ENCODE data around the gene BABAM2. TPM values are rescaled to one million over a fixed set of nuclear protein-coding genes. Genes with fewer than 3 reads are reported as not detected.

BABAM2 gene
- total and polyA plus RNA-seq, 11 donors, result 22.2 to 75.1 (median 62.5) TPM

DNA sequence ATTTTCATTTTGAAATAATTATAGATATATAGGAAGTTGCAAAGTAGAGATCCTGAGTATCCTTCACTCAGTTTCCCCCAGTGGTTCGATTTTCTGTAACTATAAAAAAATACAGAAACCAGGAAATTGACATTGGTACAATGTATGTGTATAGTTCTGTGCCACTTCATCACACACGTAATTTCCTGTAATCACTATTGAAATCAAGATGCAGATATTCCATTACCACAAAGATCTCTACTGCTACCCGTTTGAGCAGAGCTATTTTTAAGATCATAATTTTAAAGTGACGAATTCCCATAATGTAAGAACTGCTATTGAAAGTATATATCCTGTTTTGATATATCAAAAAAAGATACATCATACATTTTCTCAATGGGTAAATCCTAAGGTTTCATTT, 142.3 kb downstream of the BABAM2 start:
- TF ChIP-seq, protein P1, sequence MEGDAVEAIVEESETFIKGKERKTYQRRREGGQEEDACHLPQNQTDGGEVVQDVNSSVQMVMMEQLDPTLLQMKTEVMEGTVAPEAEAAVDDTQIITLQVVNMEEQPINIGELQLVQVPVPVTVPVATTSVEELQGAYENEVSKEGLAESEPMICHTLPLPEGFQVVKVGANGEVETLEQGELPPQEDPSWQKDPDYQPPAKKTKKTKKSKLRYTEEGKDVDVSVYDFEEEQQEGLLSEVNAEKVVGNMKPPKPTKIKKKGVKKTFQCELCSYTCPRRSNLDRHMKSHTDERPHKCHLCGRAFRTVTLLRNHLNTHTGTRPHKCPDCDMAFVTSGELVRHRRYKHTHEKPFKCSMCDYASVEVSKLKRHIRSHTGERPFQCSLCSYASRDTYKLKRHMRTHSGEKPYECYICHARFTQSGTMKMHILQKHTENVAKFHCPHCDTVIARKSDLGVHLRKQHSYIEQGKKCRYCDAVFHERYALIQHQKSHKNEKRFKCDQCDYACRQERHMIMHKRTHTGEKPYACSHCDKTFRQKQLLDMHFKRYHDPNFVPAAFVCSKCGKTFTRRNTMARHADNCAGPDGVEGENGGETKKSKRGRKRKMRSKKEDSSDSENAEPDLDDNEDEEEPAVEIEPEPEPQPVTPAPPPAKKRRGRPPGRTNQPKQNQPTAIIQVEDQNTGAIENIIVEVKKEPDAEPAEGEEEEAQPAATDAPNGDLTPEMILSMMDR (IDR thresholded peaks at IDR 0.05), result no peak
- TF ChIP-seq POLR2A (IDR thresholded peaks at IDR 0.05), result no peak
- DNase-seq, result no peak
- Histone ChIP-seq H3K9me3 (no peaks in the 10 kb centered on the region), H3K27ac (no peak overlapping the region), H3K4me1 (peaks cover 0 to 42% (median 16%) of the 10 kb centered on the region in 12 donors), H3K4me3 (no peak overlapping the region), H3K27me3 (no peaks in the 10 kb centered on the region), H3K36me3 (no peaks in the 10 kb centered on the region)
- intact Hi-C loops (cut with DNase I), result loop anchor here in 2 of 10 donors (5.0 kb wide), 1 partner anchor 359 kb away; the partner anchor contains the start of gene FOSL2 (in 2 of the 2)
- ATAC-seq, result no peak
- 74 to 79% (median 76%) methylated on average over 4 of the region's 4 CpGs for WGBS, 4 donors

- TF ChIP-seq, protein P1 (IDR thresholded peaks at IDR 0.05), result no peak
- no peak for TF ChIP-seq POLR2A (IDR thresholded peaks at IDR 0.05)
- no peaks in the 10 kb centered on the region for H3K27me3 ChIP-seq
- no peaks in the 10 kb centered on the region for H3K36me3 ChIP-seq
- 96 to 98% (median 97%) methylated on average over 6 of the region's 6 CpGs for WGBS, 4 donors
- H3K9me3 ChIP-seq, result no peaks in the 10 kb centered on the region
- DNase-seq (no peak), ATAC-seq (no peak)
- H3K4me1 ChIP-seq, result peaks cover 0 to 56% (median 20%) of the 10 kb centered on the region in 12 donors
- no peak overlapping the region for H3K27ac ChIP-seq
- intact Hi-C loops (cut with DNase I), result loop anchor here in 2 of 10 donors (5.0 kb wide), 1 partner anchor 358 kb away; the partner anchor contains the start of gene FOSL2 (in 2 of the 2)
- no peak overlapping the region for H3K4me3 ChIP-seq
Observed at GRCh38 chr2:28034696-28035095, 144.2 kb downstream of the BABAM2 start.

DNA sequence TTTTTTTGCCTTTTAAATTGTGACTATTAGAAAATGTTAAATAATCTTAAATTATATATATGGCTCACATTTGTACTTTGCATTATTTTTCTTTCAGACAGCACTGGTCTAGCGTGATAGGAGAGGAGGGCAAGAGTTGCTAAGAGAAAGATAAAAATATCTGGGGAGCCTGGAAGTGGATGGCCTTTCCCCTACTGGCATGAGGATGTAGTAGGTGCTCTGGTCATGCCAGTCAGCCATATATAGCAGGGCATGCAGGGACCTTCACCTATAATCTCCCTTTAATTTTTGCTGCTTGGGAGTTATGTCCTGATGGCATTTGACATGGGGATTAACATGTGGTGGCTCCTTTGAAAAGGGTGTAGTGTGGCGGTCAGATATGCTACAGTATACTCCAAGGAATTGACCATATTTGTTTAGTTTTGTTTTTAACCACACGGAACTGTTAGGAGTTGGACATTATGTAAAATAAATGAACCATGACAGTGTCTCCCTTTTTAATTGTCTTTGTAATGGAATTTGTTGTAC, 144.7 kb downstream of the BABAM2 start:
- H3K9me3 ChIP-seq, result no peaks in the 10 kb centered on the region
- 66 to 74% (median 72%) methylated on average over 3 of the region's 3 CpGs for WGBS, 4 donors
- H3K4me1 ChIP-seq, result peaks cover 0 to 55% (median 20%) of the 10 kb centered on the region in 12 donors
- intact Hi-C loops (cut with DNase I), result no loop called here
- H3K27ac ChIP-seq, result peak overlapping the region in 8 of 12 donors; percentile 6 to 62 (median 38)
- no peaks in the 10 kb centered on the region for H3K27me3 ChIP-seq
- DNase-seq (no peak), ATAC-seq (peak in 2 of 4 donors; percentile 59 to 77)
- TF ChIP-seq, protein P1 (IDR thresholded peaks at IDR 0.05), result no peak
- TF ChIP-seq POLR2A (IDR thresholded peaks at IDR 0.05), result no peak
- H3K4me3 ChIP-seq, result no peak overlapping the region
- H3K36me3 ChIP-seq, result no peaks in the 10 kb centered on the region

- ATAC-seq (peak in 1 of 4 donors; percentile 73), DNase-seq (no peak)
- 65 to 75% (median 73%) methylated on average over 4 of the region's 4 CpGs for WGBS, 4 donors
- Histone ChIP-seq H3K27me3 (no peaks in the 10 kb centered on the region), H3K27ac (peak overlapping the region in 10 of 12 donors; percentile 13 to 62 (median 30)), H3K4me3 (no peak overlapping the region), H3K36me3 (no peaks in the 10 kb centered on the region), H3K9me3 (no peaks in the 10 kb centered on the region), H3K4me1 (peaks cover 0 to 50% (median 16%) of the 10 kb centered on the region in 12 donors)
- intact Hi-C loops (cut with DNase I), result no loop called here
- TF ChIP-seq, protein P1 (IDR thresholded peaks at IDR 0.05), result peak in 1 of 12 donors; percentile 7
- no peak for TF ChIP-seq POLR2A (IDR thresholded peaks at IDR 0.05)
Observed at GRCh38 chr2:28035816-28036215, 145.3 kb downstream of the BABAM2 start.

Measured in heart left ventricle (tissue), 16 donors.